Posterior cingulate gyrus (tissue), 11 donors: ENCODE data around the gene PCDHA3.
"Not testable (repeated sequence)": the region's sequence is repeated elsewhere in the genome, so short reads cannot be mapped to it uniquely, and the experiment has no call there.

Source experiments
- DNase-seq, 10 donors: peaks; one replicate each; pipeline versions ENCODE4 v3.0.0 to v3.0.0-alpha.2; 2020 to 2021; ENCODE audit warnings: mixed read lengths in 3 of 10
- intact Hi-C: fragments of 100-400 bp; cut with DNase I; formaldehyde crosslinking; loops from one replicate; pipeline ENCODE4 v1.15.1; 2023

Gene PCDHA3

GRCh38 chr5:140800816-140801493 lies at the start of gene PCDHA3:
TSS of gene PCDHA3 (plus strand) at chr5:140801057.
- intact Hi-C loops = no loop called here
- DNase-seq = peak in 1 of 10 donors; percentile 41

GRCh38 chr5:140753561-140753960 lies 47.3 kb upstream of the PCDHA3 start:
- intact Hi-C loops = no loop called here
- peak in 1 of 10 donors; percentile 66 for DNase-seq

- intact Hi-C loops = no loop called here
- no peak for DNase-seq
Observed at GRCh38 chr5:140764177-140764973, 36.5 kb upstream of the PCDHA3 start.

- no peak for DNase-seq
- intact Hi-C loops = no loop called here
Observed at GRCh38 chr5:140767444-140767843, 33.4 kb upstream of the PCDHA3 start.

GRCh38 chr5:140780512-140780911 lies 20.3 kb upstream of the PCDHA3 start:
- intact Hi-C loops = no loop called here
- no peak for DNase-seq

- intact Hi-C loops = no loop called here
- peak in 1 of 10 donors; percentile 63 for DNase-seq
Observed at GRCh38 chr5:140785905-140786686, 14.8 kb upstream of the PCDHA3 start, which contains the start of gene PCDHA1. TSS of gene PCDHA1 (plus strand) at chr5:140786140.

GRCh38 chr5:140787422-140787821 lies 13.4 kb upstream of the PCDHA3 start:
- DNase-seq = peak in 1 of 10 donors; percentile 65
- intact Hi-C loops = not testable (repeated sequence)

- intact Hi-C loops = not testable (repeated sequence)
- DNase-seq = peak in 1 of 10 donors; percentile 73
Observed at GRCh38 chr5:140787849-140788504, 12.9 kb upstream of the PCDHA3 start.

- no peak for DNase-seq
- intact Hi-C loops = no loop called here
Observed at GRCh38 chr5:140791089-140791488, 9.8 kb upstream of the PCDHA3 start.

GRCh38 chr5:140794595-140795258 lies 6.1 kb upstream of the PCDHA3 start, which contains the start of gene PCDHA2:
TSS of gene PCDHA2 (plus strand) at chr5:140794852.
- intact Hi-C loops = no loop called here
- peak in 1 of 10 donors; percentile 53 for DNase-seq

- no peak for DNase-seq
- intact Hi-C loops = no loop called here
Observed at GRCh38 chr5:140795259-140795641, 5.6 kb upstream of the PCDHA3 start.

- intact Hi-C loops = not testable (repeated sequence)
- DNase-seq = peak in 1 of 10 donors; percentile 78
Observed at GRCh38 chr5:140796072-140796717, 4.7 kb upstream of the PCDHA3 start.

GRCh38 chr5:140796718-140797095 lies 4.2 kb upstream of the PCDHA3 start:
- peak in 2 of 10 donors; percentile 70 to 78 for DNase-seq
- intact Hi-C loops = no loop called here

- DNase-seq = peak in 3 of 10 donors; percentile 63 to 86 (median 75)
- intact Hi-C loops = no loop called here
Observed at GRCh38 chr5:140801494-140801841, 611 bp downstream of the PCDHA3 start.

- DNase-seq = peak in 2 of 10 donors; percentile 69 to 76
- intact Hi-C loops = not testable (repeated sequence)
Observed at GRCh38 chr5:140802381-140802780, 1.5 kb downstream of the PCDHA3 start.

GRCh38 chr5:140802781-140803271 lies 2.0 kb downstream of the PCDHA3 start:
- DNase-seq = peak in 2 of 10 donors; percentile 72 to 85
- intact Hi-C loops = no loop called here

- intact Hi-C loops = no loop called here
- DNase-seq = peak in 7 of 10 donors; percentile 40 to 90 (median 68)
Observed at GRCh38 chr5:140806834-140807775, 6.2 kb downstream of the PCDHA3 start, which contains the start of gene PCDHA4. TSS of gene PCDHA4 (plus strand) at chr5:140807068.
